ENCODE results near the gene KLHL34. TPM values are rescaled to one million over a fixed set of nuclear protein-coding genes. Genes with fewer than 3 reads are reported as not detected.

Gene KLHL34
- total and polyA plus RNA-seq, 2 experiments from 2014 or later = not detected

GRCh38 chrX:21691512-21692018, 33.4 kb upstream of the KLHL34 start:
- no peak overlapping the region for H3K4me3 ChIP-seq
- H3K27me3 ChIP-seq = no peaks in the 10 kb centered on the region
- no peak overlapping the region for H3K27ac ChIP-seq
- DNase-seq (ENCODE audit: low spot score) = no peak
- H3K4me2 ChIP-seq = no peak overlapping the region
- WGBS (ENCODE audit: low lambda C conversion rate, missing lambda C conversion rate) = 75% methylated on average over 3 of the region's 3 CpGs
- no peaks in the 10 kb centered on the region for H3K9me2 ChIP-seq (replicated peaks; ENCODE audit: insufficient read depth)
- no peaks in the 10 kb centered on the region for H3K4me1 ChIP-seq (ENCODE audit: insufficient read depth)
- no peaks in the 10 kb centered on the region for H3K9me3 ChIP-seq (ENCODE audit: low read depth)
- TF ChIP-seq EZH2phosphoT487 (IDR thresholded peaks at IDR 0.05; ENCODE audit: low read depth, severe bottlenecking, unreplicated experiment) (no peak), CTCF (IDR thresholded peaks at IDR 0.05; ENCODE audit: poor library complexity) (no peak), EZH2 (IDR thresholded peaks at IDR 0.05; ENCODE audit: borderline replicate concordance) (no peak)
- H2AFZ ChIP-seq = no peak overlapping the region
- no peaks in the 10 kb centered on the region for H3K36me3 ChIP-seq (replicated peaks; ENCODE audit: insufficient read depth, low read depth)
- no peaks in the 10 kb centered on the region for H3K79me2 ChIP-seq
- no peaks in the 10 kb centered on the region for H4K20me1 ChIP-seq (ENCODE audit: insufficient read depth, poor library complexity, severe bottlenecking)

GRCh38 chrX:21683941-21684340, 25.8 kb upstream of the KLHL34 start:
- H3K27ac ChIP-seq = no peak overlapping the region
- no peak overlapping the region for H2AFZ ChIP-seq
- no peaks in the 10 kb centered on the region for H3K36me3 ChIP-seq (replicated peaks; ENCODE audit: insufficient read depth, low read depth)
- H3K4me1 ChIP-seq (ENCODE audit: insufficient read depth) = no peaks in the 10 kb centered on the region
- TF ChIP-seq CTCF (IDR thresholded peaks at IDR 0.05; ENCODE audit: poor library complexity) = no peak
- no peak for TF ChIP-seq EZH2phosphoT487 (IDR thresholded peaks at IDR 0.05; ENCODE audit: low read depth, severe bottlenecking, unreplicated experiment)
- no peak for TF ChIP-seq EZH2 (IDR thresholded peaks at IDR 0.05; ENCODE audit: borderline replicate concordance)
- DNase-seq (ENCODE audit: low spot score) = no peak
- no peak overlapping the region for H3K4me2 ChIP-seq
- WGBS (ENCODE audit: low lambda C conversion rate, missing lambda C conversion rate) = 65% methylated on average over 1 of the region's 1 CpG
- H4K20me1 ChIP-seq (ENCODE audit: insufficient read depth, poor library complexity, severe bottlenecking) = no peaks in the 10 kb centered on the region
- no peaks in the 10 kb centered on the region for H3K9me3 ChIP-seq (ENCODE audit: low read depth)
- H3K79me2 ChIP-seq = no peaks in the 10 kb centered on the region
- no peak overlapping the region for H3K4me3 ChIP-seq
- H3K27me3 ChIP-seq = no peaks in the 10 kb centered on the region
- no peaks in the 10 kb centered on the region for H3K9me2 ChIP-seq (replicated peaks; ENCODE audit: insufficient read depth)

GRCh38 chrX:21678048-21678612, 20.0 kb upstream of the KLHL34 start:
- no peaks in the 10 kb centered on the region for H3K36me3 ChIP-seq (replicated peaks; ENCODE audit: insufficient read depth, low read depth)

More at GRCh38 chrX:21678048-21678612, 20.0 kb upstream of the KLHL34 start:
- H2AFZ ChIP-seq = no peak overlapping the region
- H3K4me2 ChIP-seq = no peak overlapping the region
- no peaks in the 10 kb centered on the region for H3K4me1 ChIP-seq (ENCODE audit: insufficient read depth)
- 47% methylated on average over 4 of the region's 4 CpGs for WGBS (ENCODE audit: low lambda C conversion rate, missing lambda C conversion rate)
- no peaks in the 10 kb centered on the region for H3K9me3 ChIP-seq (ENCODE audit: low read depth)
- no peak overlapping the region for H3K4me3 ChIP-seq
- H3K79me2 ChIP-seq = no peaks in the 10 kb centered on the region
- no peaks in the 10 kb centered on the region for H3K9me2 ChIP-seq (replicated peaks; ENCODE audit: insufficient read depth)
- no peak for DNase-seq (ENCODE audit: low spot score)
- TF ChIP-seq EZH2 (IDR thresholded peaks at IDR 0.05; ENCODE audit: borderline replicate concordance) = no peak
- TF ChIP-seq CTCF (IDR thresholded peaks at IDR 0.05; ENCODE audit: poor library complexity) = no peak
- no peak for TF ChIP-seq EZH2phosphoT487 (IDR thresholded peaks at IDR 0.05; ENCODE audit: low read depth, severe bottlenecking, unreplicated experiment)
- H3K27ac ChIP-seq = no peak overlapping the region
- no peaks in the 10 kb centered on the region for H4K20me1 ChIP-seq (ENCODE audit: insufficient read depth, poor library complexity, severe bottlenecking)
- no peaks in the 10 kb centered on the region for H3K27me3 ChIP-seq

Data from hepatocyte (in vitro differentiated cells).